Neural progenitor cell (in vitro differentiated cells): ENCODE data around the gene OSBPL1A. TPM values are rescaled to one million over a fixed set of nuclear protein-coding genes. Genes with fewer than 3 reads are reported as not detected.
"Not testable (repeated sequence)": the region's sequence is repeated elsewhere in the genome, so short reads cannot be mapped to it uniquely, and the experiment has no call there.

Experiments
- DNase-seq: peaks from one replicate; pipeline ENCODE4 v3.0.0-alpha.2; 2016; ENCODE audit warnings: low spot score
- H2AFZ ChIP-seq: fragments of 200-600 bp; sonication (generic); replicated peaks from 2 replicates; pipeline ENCODE4 v1.6.1; 2016; ENCODE audit warnings: antibody characterized with exemption
- H3F3A ChIP-seq: fragments of 200-600 bp; sonication (generic); 2 replicates; pipeline ENCODE4 v1.6.1; 2016; ENCODE audit warnings: antibody characterized with exemption, low read depth
- H3K27ac ChIP-seq: fragments of 200-600 bp; sonication (generic); 2 replicates; pipeline ENCODE4 v1.5.1; 2016; ENCODE audit warnings: mild to moderate bottlenecking
- H3K27me3 ChIP-seq: fragments of 200-600 bp; sonication (generic); 2 replicates; pipeline ENCODE4 v1.6.1; 2016; ENCODE audit warnings: mild to moderate bottlenecking, moderate library complexity
- H3K36me3 ChIP-seq: fragments of 200-600 bp; sonication (generic); 2 replicates; pipeline ENCODE4 v1.5.1; 2016
- H3K4me1 ChIP-seq: fragments of 200-600 bp; sonication (generic); 2 replicates; pipeline ENCODE4 v1.6.1; 2016; ENCODE audit warnings: mixed run types
- H3K4me2 ChIP-seq: fragments of 200-600 bp; sonication (generic); 2 replicates; pipeline ENCODE4 v1.6.1; 2016
- H3K4me3 ChIP-seq: fragments of 200-600 bp; sonication (generic); 2 replicates; pipeline ENCODE4 v1.5.1; 2016
- H3K79me2 ChIP-seq: fragments of 200-600 bp; sonication (generic); 2 replicates; pipeline ENCODE4 v1.6.1; 2016; ENCODE audit warnings: low read depth
- H3K9ac ChIP-seq: fragments of 200-600 bp; sonication (generic); 2 replicates; pipeline ENCODE4 v1.6.1; 2016
- H3K9me3 ChIP-seq: fragments of 200-600 bp; sonication (generic); 2 replicates; pipeline ENCODE4 v1.5.1; 2016; ENCODE audit warnings: low read depth
- H4K20me1 ChIP-seq: fragments of 200-600 bp; sonication (generic); 2 replicates; pipeline ENCODE4 v1.6.1; 2016; ENCODE audit warnings: low read depth
- H3K27ac Mint-ChIP-seq: 3 replicates; pipeline ENCODE4 v1.8.0; 2021; ENCODE audit warnings: mixed read lengths
- H3K27me3 Mint-ChIP-seq: 2 replicates; pipeline ENCODE4 v1.8.0; 2022; ENCODE audit warnings: low read depth, mild to moderate bottlenecking, inconsistent platforms, moderate library complexity, mixed read lengths; ENCODE audit not compliant: insufficient read depth
- H3K36me3 Mint-ChIP-seq: 3 replicates; pipeline ENCODE4 v1.8.0; 2021; ENCODE audit warnings: mixed read lengths
- H3K4me1 Mint-ChIP-seq: 3 replicates; pipeline ENCODE4 v1.8.0; 2021; ENCODE audit warnings: mixed read lengths
- H3K4me3 Mint-ChIP-seq: 3 replicates; pipeline ENCODE4 v1.8.0; 2021; ENCODE audit warnings: mild to moderate bottlenecking, moderate library complexity, mixed read lengths
- H3K9me3 Mint-ChIP-seq: 3 replicates; pipeline ENCODE4 v1.8.0; 2020; ENCODE audit warnings: mixed read lengths
- CTCF ChIP-seq: fragments of 200-600 bp; sonication (generic); IDR thresholded peaks from 2 replicates; pipeline ENCODE4 v1.5.1; 2017; ENCODE audit warnings: antibody characterized with exemption, mild to moderate bottlenecking
- EZH2 ChIP-seq: fragments of 200-600 bp; sonication (generic); IDR thresholded peaks from 2 replicates; pipeline ENCODE4 v1.6.1; 2017; ENCODE audit warnings: antibody characterized with exemption, mild to moderate bottlenecking, moderate library complexity
- EZH2phosphoT487 ChIP-seq: fragments of 200-600 bp; sonication (generic); IDR thresholded peaks from 2 replicates; pipeline ENCODE4 v1.6.1; 2017; ENCODE audit warnings: antibody characterized with exemption
- total RNA-seq: library from RNA; depleted of rRNA; stranded (reverse); fragments of >200 nt; gene quantifications from 2 replicates; pipeline ENCODE4 v1.2.3, GENCODE V29; 2015; ENCODE audit warnings: low replicate concordance

OSBPL1A gene
- total RNA-seq, 1 donor from 2014 or later: 75.0 TPM

GRCh38 chr18:24381126-24381525, 16.5 kb downstream of the OSBPL1A start:
- Mint-ChIP-seq H3K36me3 (peaks cover 16% of the 10 kb centered on the region), H3K27ac (peak overlapping the region; percentile 34), H3K4me1 (peaks cover 13% of the 10 kb centered on the region), H3K27me3 (no peaks in the 10 kb centered on the region), H3K9me3 (no peaks in the 10 kb centered on the region), H3K4me3 (no peak overlapping the region)
- peaks cover 14% of the 10 kb centered on the region for H4K20me1 ChIP-seq
- DNase-seq: no peak
- no peak overlapping the region for H3K9ac ChIP-seq
- H3K27me3 ChIP-seq: no peaks in the 10 kb centered on the region
- H3K79me2 ChIP-seq: peaks cover 67% of the 10 kb centered on the region
- no peak overlapping the region for H2AFZ ChIP-seq
- H3K4me2 ChIP-seq: no peak overlapping the region
- peaks cover 27% of the 10 kb centered on the region for H3F3A ChIP-seq
- H3K27ac ChIP-seq: peak overlapping the region; percentile 55
- H3K4me1 ChIP-seq: peaks cover 18% of the 10 kb centered on the region
- H3K9me3 ChIP-seq: no peaks in the 10 kb centered on the region
- no peak overlapping the region for H3K4me3 ChIP-seq
- TF ChIP-seq CTCF (no peak), EZH2phosphoT487 (no peak), EZH2 (no peak)
- H3K36me3 ChIP-seq: no peaks in the 10 kb centered on the region

DNA sequence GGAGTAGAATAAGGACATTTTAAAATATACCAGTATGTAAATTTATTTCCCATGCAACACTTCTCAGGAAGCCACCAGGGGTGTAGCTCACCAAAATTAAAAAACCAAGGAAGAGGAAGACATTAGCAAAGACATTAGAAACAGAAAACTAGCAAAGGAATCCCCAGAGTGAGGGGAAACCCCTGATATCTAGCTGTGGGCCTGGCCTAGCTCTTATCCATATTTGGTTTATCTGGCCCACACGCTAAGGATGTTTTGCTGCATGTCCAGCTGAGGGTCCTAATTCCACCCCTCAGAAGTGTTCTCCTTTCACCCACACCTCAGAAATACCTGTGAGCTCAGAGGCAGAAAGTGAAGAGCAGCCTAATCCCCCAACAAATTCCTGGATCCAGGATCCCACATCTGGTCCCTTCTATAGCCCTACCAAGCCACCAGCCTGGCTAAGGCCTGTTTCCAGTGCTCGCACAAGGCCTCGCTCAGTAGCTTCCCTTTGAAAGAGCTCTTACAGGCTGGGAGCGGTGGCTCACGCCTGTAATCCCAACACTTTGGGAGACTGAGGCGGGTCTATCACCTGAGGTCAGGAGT, 17.4 kb downstream of the OSBPL1A start:
- Histone ChIP-seq H3K4me2 (no peak overlapping the region), H3F3A (peaks cover 27% of the 10 kb centered on the region), H3K9ac (no peak overlapping the region), H3K27me3 (no peaks in the 10 kb centered on the region), H2AFZ (no peak overlapping the region), H3K4me3 (no peak overlapping the region), H3K9me3 (no peaks in the 10 kb centered on the region), H3K36me3 (no peaks in the 10 kb centered on the region), H3K79me2 (peaks cover 58% of the 10 kb centered on the region), H3K4me1 (peaks cover 18% of the 10 kb centered on the region), H3K27ac (peak overlapping the region; percentile 55), H4K20me1 (peaks cover 14% of the 10 kb centered on the region)
- H3K4me1 Mint-ChIP-seq: peaks cover 13% of the 10 kb centered on the region
- H3K27ac Mint-ChIP-seq: peak overlapping the region; percentile 22
- H3K4me3 Mint-ChIP-seq: no peak overlapping the region
- peaks cover 22% of the 10 kb centered on the region for H3K36me3 Mint-ChIP-seq
- DNase-seq: no peak
- H3K9me3 Mint-ChIP-seq: no peaks in the 10 kb centered on the region
- TF ChIP-seq EZH2 (no peak), CTCF (no peak), EZH2phosphoT487 (no peak)
- H3K27me3 Mint-ChIP-seq: no peaks in the 10 kb centered on the region

DNA sequence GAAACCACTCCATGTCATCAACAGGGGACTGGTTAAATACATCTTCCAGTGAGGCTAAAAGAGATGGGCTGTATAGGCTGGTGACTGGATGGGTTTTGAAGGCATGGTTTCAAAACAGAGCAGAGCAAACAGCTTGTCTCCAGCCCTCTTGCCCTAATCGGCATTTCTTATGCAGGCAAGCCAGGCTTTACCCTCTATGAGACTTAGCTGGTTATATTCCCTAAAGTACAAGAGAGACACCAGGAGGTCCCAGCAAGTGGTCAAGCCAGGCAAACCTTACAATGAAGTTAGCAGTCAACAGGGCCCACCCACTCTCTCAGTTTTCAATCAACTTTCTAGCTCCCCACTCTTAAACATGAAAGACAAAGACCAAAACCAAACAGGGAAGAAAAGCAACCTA, 19.0 kb downstream of the OSBPL1A start:
- Mint-ChIP-seq H3K27ac (no peak overlapping the region), H3K4me3 (no peak overlapping the region), H3K9me3 (no peaks in the 10 kb centered on the region), H3K4me1 (peaks cover 13% of the 10 kb centered on the region), H3K36me3 (peaks cover 27% of the 10 kb centered on the region), H3K27me3 (no peaks in the 10 kb centered on the region)
- Histone ChIP-seq H2AFZ (no peak overlapping the region), H3K79me2 (peaks cover 51% of the 10 kb centered on the region), H3K9ac (no peak overlapping the region), H3K36me3 (no peaks in the 10 kb centered on the region), H3K27ac (peak overlapping the region; percentile 51), H4K20me1 (peaks cover 14% of the 10 kb centered on the region), H3K4me2 (peak overlapping the region; percentile 63), H3K4me3 (no peak overlapping the region), H3K9me3 (no peaks in the 10 kb centered on the region), H3F3A (peaks cover 27% of the 10 kb centered on the region), H3K27me3 (no peaks in the 10 kb centered on the region), H3K4me1 (peaks cover 18% of the 10 kb centered on the region)
- DNase-seq: peak; percentile 47
- TF ChIP-seq EZH2phosphoT487: no peak
- no peak for TF ChIP-seq EZH2
- no peak for TF ChIP-seq CTCF

- not testable (repeated sequence) for H3K36me3 ChIP-seq, H3K27ac Mint-ChIP-seq, H3K9me3 ChIP-seq, H3K4me2 ChIP-seq, H3K4me3 Mint-ChIP-seq, H3K27me3 Mint-ChIP-seq, H3K27ac ChIP-seq, H2AFZ ChIP-seq, H3K4me3 ChIP-seq, H3K9me3 Mint-ChIP-seq, DNase-seq, H3K9ac ChIP-seq, H3K27me3 ChIP-seq
- Mint-ChIP-seq H3K36me3 (peaks cover 38% of the 10 kb centered on the region), H3K4me1 (peaks cover 13% of the 10 kb centered on the region)
- H3F3A ChIP-seq: peaks cover 27% of the 10 kb centered on the region
- peaks cover 38% of the 10 kb centered on the region for H3K79me2 ChIP-seq
- H4K20me1 ChIP-seq: peaks cover 14% of the 10 kb centered on the region
- H3K4me1 ChIP-seq: peaks cover 18% of the 10 kb centered on the region
Observed at GRCh38 chr18:24376531-24376930, 21.1 kb downstream of the OSBPL1A start.
